Fibroblast of lung (primary cell): ENCODE measurements around the gene C10orf90.

Experiments
- EZH2 ChIP-seq: IDR thresholded peaks from 2 replicates; pipeline ENCODE4 v1.5.1; 2012; ENCODE audit warnings: low read length, control low read depth, mild to moderate bottlenecking; ENCODE audit errors: missing control alignments
- TF ChIP-seq, protein P1 (sequence below), 2 donors: IDR thresholded peaks in 1 of 2; conservative IDR thresholded peaks in 1 of 2; 1 replicate in 1 of 2; 2 replicates in 1 of 2; pipeline ENCODE4 v1.5.1; 2011 to 2012; ENCODE audit warnings: low read length in 2 of 2, control low read depth in 1 of 2, inconsistent platforms in 1 of 2, low read depth in 1 of 2, mild to moderate bottlenecking in 1 of 2

DNA sequence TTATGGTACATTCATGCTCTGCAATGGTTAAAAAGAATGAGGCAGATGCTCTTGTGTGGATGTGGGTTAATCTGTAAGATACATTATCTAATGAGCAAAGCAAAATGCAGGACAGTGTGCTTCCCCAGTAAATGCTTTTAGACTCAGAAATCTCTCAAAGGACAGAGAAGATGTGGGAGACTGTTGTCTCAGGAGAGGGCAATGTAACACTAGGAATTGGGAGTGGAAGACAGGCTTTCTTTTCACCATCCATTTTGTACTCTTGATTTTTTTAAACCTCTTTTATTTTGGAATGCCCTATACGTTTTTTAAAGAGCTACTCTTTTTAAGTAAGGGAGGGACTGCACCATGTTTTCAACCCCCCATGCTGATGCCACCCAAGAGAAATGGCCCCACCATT is 204.7 kb downstream of the C10orf90 start:
- TF ChIP-seq, protein P1, sequence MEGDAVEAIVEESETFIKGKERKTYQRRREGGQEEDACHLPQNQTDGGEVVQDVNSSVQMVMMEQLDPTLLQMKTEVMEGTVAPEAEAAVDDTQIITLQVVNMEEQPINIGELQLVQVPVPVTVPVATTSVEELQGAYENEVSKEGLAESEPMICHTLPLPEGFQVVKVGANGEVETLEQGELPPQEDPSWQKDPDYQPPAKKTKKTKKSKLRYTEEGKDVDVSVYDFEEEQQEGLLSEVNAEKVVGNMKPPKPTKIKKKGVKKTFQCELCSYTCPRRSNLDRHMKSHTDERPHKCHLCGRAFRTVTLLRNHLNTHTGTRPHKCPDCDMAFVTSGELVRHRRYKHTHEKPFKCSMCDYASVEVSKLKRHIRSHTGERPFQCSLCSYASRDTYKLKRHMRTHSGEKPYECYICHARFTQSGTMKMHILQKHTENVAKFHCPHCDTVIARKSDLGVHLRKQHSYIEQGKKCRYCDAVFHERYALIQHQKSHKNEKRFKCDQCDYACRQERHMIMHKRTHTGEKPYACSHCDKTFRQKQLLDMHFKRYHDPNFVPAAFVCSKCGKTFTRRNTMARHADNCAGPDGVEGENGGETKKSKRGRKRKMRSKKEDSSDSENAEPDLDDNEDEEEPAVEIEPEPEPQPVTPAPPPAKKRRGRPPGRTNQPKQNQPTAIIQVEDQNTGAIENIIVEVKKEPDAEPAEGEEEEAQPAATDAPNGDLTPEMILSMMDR (conservative IDR thresholded peaks at IDR 0.05 in 1 of 2, IDR thresholded peaks at IDR 0.05 in 1 of 2; ENCODE audit: low read depth in 1 of 2, low read length in 2 of 2), result peak; percentile 6 to 8
- TF ChIP-seq EZH2, result no peak
